RWPE1 (cell line): ENCODE results near the gene IL22RA1.

Source experiments
- CTCF ChIA-PET: fragments of 350-600 bp; sonication (Branson Sonifier 250); formaldehyde crosslinking; extraction: SDS; loops from one replicate; lab custom pipeline; 2021; lab: Yijun Ruan, JAX
- POLR2A ChIA-PET: fragments of 400-600 bp; formaldehyde crosslinking; extraction: SDS; loops from one replicate; lab custom pipeline; 2020; ENCODE audit warnings: antibody characterized with exemption; ENCODE audit not compliant: low non-redundant PET; lab: Yijun Ruan, JAX
- DNase-seq: peaks from one replicate; pipeline ENCODE4 v3.0.0; 2012; ENCODE audit warnings: low spot score
- H3K27ac ChIP-seq: fragments of 450-650 bp; 2 replicates; pipeline ENCODE4 v1.5.1; 2017
- CTCF ChIP-seq: fragments of 450-650 bp; conservative IDR thresholded peaks from 2 replicates; pipeline ENCODE4 v1.5.1; 2017; ENCODE audit warnings: low read depth, mild to moderate bottlenecking

IL22RA1 gene

GRCh38 chr1:24074196-24074595 lies 68.7 kb downstream of the IL22RA1 start:
- POLR2A ChIA-PET = no interaction called here
- no peak for TF ChIP-seq CTCF
- CTCF ChIA-PET = interaction anchor here (0.6 to 0.8 kb wide), 2 partner anchors 69 to 114 kb away, joined by 4 to 5 read pairs; no protein-coding TSS in a partner anchor
- no peak for DNase-seq
- no peak overlapping the region for H3K27ac ChIP-seq

- H3K27ac ChIP-seq = no peak overlapping the region
- no peak for DNase-seq
- no peak for TF ChIP-seq CTCF
- ChIA-PET POLR2A (no interaction called here), CTCF (interaction anchor here (0.7 to 2.5 kb wide), 10 partner anchors 14 to 320 kb away, joined by 3 to 13 read pairs (median 4); partner anchors contain the start of gene MYOM3)
These were observed 71.0 kb downstream of the IL22RA1 start for GRCh38 chr1:24071941-24072340.

- H3K27ac ChIP-seq = peak overlapping the region; percentile 7; the same call in 1 of the 2 replicates
- POLR2A ChIA-PET = no interaction called here
- CTCF ChIA-PET = interaction anchor here (0.6 to 2.5 kb wide), 14 partner anchors 9 to 756 kb away, joined by 3 to 13 read pairs (median 4); partner anchors contain the start of genes HMGCL, IFNLR1 and MYOM3
These were observed 72.0 kb downstream of the IL22RA1 start for GRCh38 chr1:24070821-24071393.

GRCh38 chr1:24069817-24070216 lies 73.1 kb downstream of the IL22RA1 start:
- H3K27ac ChIP-seq = no peak overlapping the region
- POLR2A ChIA-PET = no interaction called here
- CTCF ChIA-PET = interaction anchor here (0.7 to 2.5 kb wide), 2 partner anchors 322 to 996 kb away, joined by 3 to 13 read pairs; no protein-coding TSS in a partner anchor
- TF ChIP-seq CTCF = no peak
- no peak for DNase-seq

More at GRCh38 chr1:24070821-24071393, 72.0 kb downstream of the IL22RA1 start:
- DNase-seq = peak; percentile 91
- peak; percentile 93 for TF ChIP-seq CTCF
